Effector CD4-positive, alpha-beta T cell (primary cell): ENCODE data around the gene CAPZB.
A peak's percentile ranks its signal among the peaks of the same experiment; 100 is the strongest.

Source experiments
- DNase-seq: peaks from one replicate; pipeline ENCODE4 v3.0.0-alpha.2; 2020

Gene CAPZB

GRCh38 chr1:19363536-19364152, 121.7 kb downstream of the CAPZB start:
- DNase-seq = no peak

- no peak for DNase-seq
These were observed 123.7 kb downstream of the CAPZB start for GRCh38 chr1:19361611-19362147.

GRCh38 chr1:19360843-19361610, 124.3 kb downstream of the CAPZB start:
- DNase-seq = no peak

GRCh38 chr1:19360432-19360831, 124.9 kb downstream of the CAPZB start:
- DNase-seq = no peak

- no peak for DNase-seq
These were observed 125.3 kb downstream of the CAPZB start for GRCh38 chr1:19360016-19360415.

GRCh38 chr1:19359357-19359756, 126.0 kb downstream of the CAPZB start:
- no peak for DNase-seq

GRCh38 chr1:19358710-19359109, 126.6 kb downstream of the CAPZB start:
- no peak for DNase-seq

GRCh38 chr1:19357299-19357986, 127.9 kb downstream of the CAPZB start:
- no peak for DNase-seq

GRCh38 chr1:19356266-19356665, 129.1 kb downstream of the CAPZB start:
- no peak for DNase-seq

- DNase-seq = no peak
These were observed 130.8 kb downstream of the CAPZB start for GRCh38 chr1:19354531-19354981.

- DNase-seq = no peak
These were observed 131.7 kb downstream of the CAPZB start for GRCh38 chr1:19353596-19353995.

- no peak for DNase-seq
These were observed 132.5 kb downstream of the CAPZB start for GRCh38 chr1:19352839-19353238.

- no peak for DNase-seq
These were observed 133.5 kb downstream of the CAPZB start for GRCh38 chr1:19351873-19352272.

GRCh38 chr1:19350566-19350965, 134.8 kb downstream of the CAPZB start:
- no peak for DNase-seq

- DNase-seq = no peak
These were observed 135.3 kb downstream of the CAPZB start for GRCh38 chr1:19349999-19350398.

- no peak for DNase-seq
These were observed 136.7 kb downstream of the CAPZB start for GRCh38 chr1:19348441-19349198.

- DNase-seq = no peak
These were observed 137.7 kb downstream of the CAPZB start for GRCh38 chr1:19347533-19348172.

- no peak for DNase-seq
These were observed 139.3 kb downstream of the CAPZB start for GRCh38 chr1:19346026-19346425.

- DNase-seq = no peak
These were observed 139.9 kb downstream of the CAPZB start for GRCh38 chr1:19345391-19345790.

- no peak for DNase-seq
These were observed 140.5 kb downstream of the CAPZB start for GRCh38 chr1:19344831-19345230.

GRCh38 chr1:19344372-19344810, 140.9 kb downstream of the CAPZB start:
- DNase-seq = peak; percentile 35
